DND-41 (cell line): ENCODE data around the gene ECHS1.

Experiments used
- ATAC-seq: fragments of 200-7000 bp; cut with Tn5 transposase; 3 replicates; pipeline ENCODE4 v1.9.1; 2021; ENCODE audit warnings: low read depth; ENCODE audit not compliant: insufficient read depth
- DNase-seq: peaks from one replicate; pipeline ENCODE4 v3.0.0-alpha.2; 2020
- H2AFZ ChIP-seq: 2 replicates; pipeline ENCODE4 v1.6.0; 2012; ENCODE audit warnings: low read depth, low read length
- H3K27ac ChIP-seq: 2 replicates; pipeline ENCODE4 v1.5.1; 2012; ENCODE audit warnings: low read length, inconsistent platforms
- H3K27me3 ChIP-seq: fragments of 200-600 bp; sonication (generic); 2 replicates; pipeline ENCODE4 v1.6.0; 2012; ENCODE audit warnings: low read length, mild to moderate bottlenecking, inconsistent platforms; ENCODE audit not compliant: insufficient read depth, poor library complexity
- H3K36me3 ChIP-seq: 2 replicates; pipeline ENCODE4 v1.5.1; 2012; ENCODE audit warnings: low read length, inconsistent platforms; ENCODE audit not compliant: insufficient read depth
- H3K4me1 ChIP-seq: 2 replicates; pipeline ENCODE4 v1.5.1; 2012; ENCODE audit warnings: mild to moderate bottlenecking, low read length; ENCODE audit not compliant: insufficient read depth
- H3K4me2 ChIP-seq: 2 replicates; pipeline ENCODE4 v1.6.0; 2012; ENCODE audit warnings: mild to moderate bottlenecking, moderate library complexity, low read length, inconsistent platforms; ENCODE audit not compliant: insufficient read depth
- H3K4me3 ChIP-seq, 2 experiments: fragments of 200-600 bp in 1 of 2; shearing (Covaris generic) in 1 of 2; 2 replicates each; pipeline ENCODE4 v1.5.1; 2012 to 2016; ENCODE audit warnings: inconsistent platforms in 2 of 2, low read length in 2 of 2, mild to moderate bottlenecking in 2 of 2, low read depth in 1 of 2, moderate library complexity in 1 of 2
- H3K79me2 ChIP-seq: 2 replicates; pipeline ENCODE4 v1.6.0; 2012; ENCODE audit warnings: low read length, inconsistent platforms; ENCODE audit not compliant: insufficient read depth
- H3K9ac ChIP-seq: 2 replicates; pipeline ENCODE4 v1.6.0; 2012; ENCODE audit warnings: low read depth, mild to moderate bottlenecking, inconsistent platforms, low read length, moderate library complexity
- H3K9me3 ChIP-seq: 2 replicates; pipeline ENCODE4 v1.5.1; 2012; ENCODE audit warnings: low read length, moderate library complexity, mild to moderate bottlenecking, inconsistent platforms; ENCODE audit not compliant: insufficient read depth, severe bottlenecking
- H4K20me1 ChIP-seq: 2 replicates; pipeline ENCODE4 v1.6.0; 2012; ENCODE audit warnings: low read length; ENCODE audit not compliant: insufficient read depth
- CTCF ChIP-seq: IDR thresholded peaks from 2 replicates; pipeline ENCODE4 v1.5.1; 2012; ENCODE audit warnings: borderline replicate concordance, low read length, moderate library complexity, mild to moderate bottlenecking; ENCODE audit not compliant: poor library complexity, severe bottlenecking; ENCODE audit errors: extremely low read depth
- EZH2 ChIP-seq: IDR thresholded peaks from 3 replicates; pipeline ENCODE4 v1.6.1; 2012; ENCODE audit warnings: borderline replicate concordance, low read depth, mild to moderate bottlenecking, moderate library complexity, low read length, inconsistent platforms; ENCODE audit not compliant: severe bottlenecking

Gene ECHS1

GRCh38 chr10:133405844-133406527, 32.8 kb upstream of the ECHS1 start:
- Histone ChIP-seq H3K79me2 (peaks cover 75% of the 10 kb centered on the region), H3K36me3 (peaks cover 96% of the 10 kb centered on the region)

GRCh38 chr10:133405272-133405671, 32.1 kb upstream of the ECHS1 start:
- Histone ChIP-seq H2AFZ (no peak overlapping the region), H3K27me3 (no peaks in the 10 kb centered on the region), H3K79me2 (peaks cover 74% of the 10 kb centered on the region), H3K4me2 (no peak overlapping the region), H3K4me3 (no peak overlapping the region), H3K4me1 (no peaks in the 10 kb centered on the region), H3K36me3 (peaks cover 96% of the 10 kb centered on the region), H3K9me3 (peaks cover 26% of the 10 kb centered on the region), H4K20me1 (peaks cover 8% of the 10 kb centered on the region; the same call in 1 of the 2 replicates), H3K27ac (no peak overlapping the region), H3K9ac (no peak overlapping the region)
- no peak for TF ChIP-seq EZH2
- TF ChIP-seq CTCF, result no peak
- DNase-seq (no peak), ATAC-seq (no peak)

More at GRCh38 chr10:133405844-133406527, 32.8 kb upstream of the ECHS1 start:
- no peak overlapping the region for H3K9ac ChIP-seq
- no peak overlapping the region for H3K4me2 ChIP-seq
- peaks cover 33% of the 10 kb centered on the region for H3K9me3 ChIP-seq
- H3K4me1 ChIP-seq, result no peaks in the 10 kb centered on the region
- no peak overlapping the region for H2AFZ ChIP-seq
- DNase-seq (no peak), ATAC-seq (no peak)
- no peak overlapping the region for H3K27ac ChIP-seq
- TF ChIP-seq EZH2 (no peak), CTCF (no peak)
- H3K27me3 ChIP-seq, result no peaks in the 10 kb centered on the region
- H4K20me1 ChIP-seq, result peaks cover 8% of the 10 kb centered on the region; the same call in 1 of the 2 replicates
- H3K4me3 ChIP-seq, result no peak overlapping the region

- DNase-seq (no peak), ATAC-seq (no peak)
- Histone ChIP-seq H3K27ac (no peak overlapping the region), H4K20me1 (peaks cover 13% of the 10 kb centered on the region; the same call in 1 of the 2 replicates), H3K36me3 (peaks cover 96% of the 10 kb centered on the region), H2AFZ (no peak overlapping the region), H3K4me3 (no peak overlapping the region), H3K27me3 (no peaks in the 10 kb centered on the region), H3K9ac (no peak overlapping the region), H3K9me3 (peaks cover 11% of the 10 kb centered on the region), H3K4me2 (no peak overlapping the region), H3K4me1 (no peaks in the 10 kb centered on the region), H3K79me2 (peaks cover 71% of the 10 kb centered on the region)
- TF ChIP-seq CTCF, result no peak
- TF ChIP-seq EZH2, result no peak
Observed at GRCh38 chr10:133403784-133404183, 30.6 kb upstream of the ECHS1 start.
